HCT116 (cell line): ENCODE results near the gene MYO1E. TPM values are rescaled to one million over a fixed set of nuclear protein-coding genes. Genes with fewer than 3 reads are reported as not detected.

ENCODE experiments used
- ATAC-seq: fragments of 200-7000 bp; cut with Tn5 transposase; 2 replicates; pipeline ENCODE4 v1.9.1; 2020; ENCODE audit warnings: mild to moderate bottlenecking, moderate library complexity
- BruUV-seq: library from RNA; stranded (reverse); fragments of 400-500 nt; replicated peaks from 2 replicates; lab custom pipeline; 2021; lab: Mats Ljungman, UMichigan
- CTCF ChIA-PET: fragments of 300-600 bp; sonication (Branson Sonifier 250); formaldehyde crosslinking; loops from one replicate; lab custom pipeline; 2021; ENCODE audit warnings: antibody characterized with exemption; lab: Charles Lee
- POLR2A ChIA-PET: fragments of 300-600, 350-600 bp; sonication (Branson Sonifier 250); formaldehyde crosslinking; loops from one replicate; lab custom pipeline; 2021; ENCODE audit warnings: antibody characterized with exemption; lab: Charles Lee
- RAD21 ChIA-PET, 2 experiments: fragments of 300-600 bp; sonication (Branson Sonifier 250); formaldehyde crosslinking; loops; one replicate each; lab custom pipeline; 2023; ENCODE audit warnings: low total read pairs in 2 of 2; ENCODE audit not compliant: uncharacterized antibody in 2 of 2, unreplicated experiment in 2 of 2, low non-redundant PET in 1 of 2; lab: Charles Lee
- DNase-seq: peaks from one replicate; pipeline ENCODE4 v3.0.0-alpha.2; 2010; ENCODE audit warnings: low read depth, low spot score
- H2AFZ ChIP-seq: fragments of 200-600 bp; shearing (Covaris generic), sonication (generic); 2 replicates; pipeline ENCODE4 v1.6.1; 2017; ENCODE audit warnings: low read depth, mixed run types, mixed read lengths, antibody characterized with exemption, low read length; ENCODE audit not compliant: poor library complexity, severe bottlenecking
- H3K27ac ChIP-seq: 2 replicates; pipeline ENCODE4 v1.5.1; 2012; ENCODE audit warnings: low read depth, low read length
- H3K27me3 ChIP-seq: fragments of 200-600 bp; sonication (generic); 2 replicates; pipeline ENCODE4 v1.6.1; 2016; ENCODE audit warnings: mixed run types, low read length, mixed read lengths; ENCODE audit not compliant: insufficient read depth
- H3K36me3 ChIP-seq, 2 experiments: fragments of 200-500 bp in 1 of 2; fragments of 200-600 bp in 1 of 2; sonication (Bioruptor generic) in 1 of 2; sonication (generic) in 1 of 2; 2 replicates each; pipeline versions ENCODE4 v1.5.1 to v1.6.1; 2014 to 2016; ENCODE audit warnings: low read length in 2 of 2, inconsistent platforms in 1 of 2, mixed read lengths in 1 of 2, mixed run types in 1 of 2; ENCODE audit not compliant: insufficient read depth in 2 of 2, control insufficient read depth in 1 of 2
- H3K4me1 ChIP-seq, 2 experiments: fragments of 200-600 bp in 1 of 2; sonication (generic) in 1 of 2; 2 replicates each; pipeline versions ENCODE4 v1.5.1 to v1.6.1; 2012 to 2017; ENCODE audit warnings: low read length in 2 of 2, inconsistent platforms in 1 of 2, mild to moderate bottlenecking in 1 of 2, mixed read lengths in 1 of 2, mixed run types in 1 of 2, moderate library complexity in 1 of 2; ENCODE audit not compliant: insufficient read depth in 2 of 2, control insufficient read depth in 1 of 2
- H3K4me2 ChIP-seq: fragments of 200-600 bp; sonication (generic); 2 replicates; pipeline ENCODE4 v1.6.1; 2017; ENCODE audit warnings: mixed run types, low read length, mixed read lengths
- H3K4me3 ChIP-seq, 2 experiments: fragments of 200-600 bp in 1 of 2; sonication (generic) in 1 of 2; replicated peaks in 1 of 2; 2 replicates each; pipeline ENCODE4 v1.5.1; 2011 to 2016; ENCODE audit warnings: low read length in 2 of 2, control low read depth in 1 of 2, low read depth in 1 of 2, mild to moderate bottlenecking in 1 of 2, mixed read lengths in 1 of 2, mixed run types in 1 of 2
- H3K79me2 ChIP-seq: fragments of 200-600 bp; sonication (generic); 2 replicates; pipeline ENCODE4 v1.6.1; 2017; ENCODE audit warnings: mild to moderate bottlenecking, mixed run types, low read length, moderate library complexity, mixed read lengths; ENCODE audit not compliant: insufficient read depth
- H3K9ac ChIP-seq: fragments of 200-600 bp; sonication (generic); 2 replicates; pipeline ENCODE4 v1.6.1; 2016; ENCODE audit warnings: low read length, mixed read lengths
- H3K9me2 ChIP-seq: fragments of 200-600 bp; sonication (generic), shearing (Covaris generic); 2 replicates; pipeline ENCODE4 v1.6.1; 2017; ENCODE audit warnings: mixed run types, mild to moderate bottlenecking, moderate library complexity; ENCODE audit not compliant: insufficient read depth
- H3K9me3 ChIP-seq, 2 experiments: fragments of 200-500 bp in 1 of 2; fragments of 200-600 bp in 1 of 2; sonication (Bioruptor generic) in 1 of 2; sonication (generic) in 1 of 2; 2 replicates each; pipeline ENCODE4 v1.6.1; 2014 to 2017; ENCODE audit warnings: low read length in 2 of 2, mixed read lengths in 2 of 2, inconsistent platforms in 1 of 2, low read depth in 1 of 2, mild to moderate bottlenecking in 1 of 2, mixed run types in 1 of 2, moderate library complexity in 1 of 2; ENCODE audit not compliant: control insufficient read depth in 1 of 2, insufficient read depth in 1 of 2
- H4K20me1 ChIP-seq: fragments of 200-600 bp; sonication (generic), shearing (Covaris generic); 2 replicates; pipeline ENCODE4 v1.6.1; 2017; ENCODE audit warnings: mixed run types, mild to moderate bottlenecking, moderate library complexity; ENCODE audit not compliant: insufficient read depth
- CBX3 ChIP-seq: IDR thresholded peaks from 2 replicates; pipeline ENCODE4 v1.6.1; 2012; ENCODE audit warnings: low read depth
- CEBPB ChIP-seq: IDR thresholded peaks from 2 replicates; pipeline ENCODE4 v1.6.1; 2012; ENCODE audit warnings: low read depth
- EGR1 ChIP-seq: IDR thresholded peaks from 2 replicates; pipeline ENCODE4 v1.6.1; 2012; ENCODE audit warnings: low read depth
- ELF1 ChIP-seq: IDR thresholded peaks from 2 replicates; pipeline ENCODE4 v1.6.1; 2012; ENCODE audit warnings: low read depth, borderline replicate concordance
- EZH2 ChIP-seq: fragments of 200-600 bp; sonication (generic); IDR thresholded peaks from 2 replicates; pipeline ENCODE4 v1.6.1; 2017; ENCODE audit warnings: antibody characterized with exemption, mixed run types
- EZH2phosphoT487 ChIP-seq: fragments of 200-600 bp; IDR thresholded peaks from 2 replicates; pipeline ENCODE4 v1.6.1; 2018; ENCODE audit warnings: antibody characterized with exemption, borderline replicate concordance
- JUND ChIP-seq: IDR thresholded peaks from 2 replicates; pipeline ENCODE4 v1.6.1; 2012
- POLR2A ChIP-seq: IDR thresholded peaks from 2 replicates; pipeline ENCODE4 v1.7.0; 2011; ENCODE audit warnings: borderline replicate concordance; ENCODE audit not compliant: insufficient read depth, insufficient read length; ENCODE audit errors: extremely low read depth
- RAD21 ChIP-seq: IDR thresholded peaks from 2 replicates; pipeline ENCODE4 v1.6.1; 2012; ENCODE audit warnings: low read depth, mild to moderate bottlenecking
- SIN3A ChIP-seq: IDR thresholded peaks from 2 replicates; pipeline ENCODE4 v1.6.1; 2012; ENCODE audit warnings: low read depth
- SP1 ChIP-seq: IDR thresholded peaks from 2 replicates; pipeline ENCODE4 v1.6.1; 2012; ENCODE audit warnings: low read depth
- SRF ChIP-seq: IDR thresholded peaks from 2 replicates; pipeline ENCODE4 v1.6.1; 2012; ENCODE audit warnings: low read depth
- TCF7L2 ChIP-seq: IDR thresholded peaks from 2 replicates; pipeline ENCODE4 v1.7.0; 2011; ENCODE audit warnings: borderline replicate concordance, inconsistent platforms; ENCODE audit not compliant: insufficient read depth, insufficient read length; ENCODE audit errors: extremely low read depth
- YY1 ChIP-seq: IDR thresholded peaks from 2 replicates; pipeline ENCODE4 v1.6.1; 2011; ENCODE audit warnings: low read length, low read depth, moderate library complexity, mild to moderate bottlenecking; ENCODE audit not compliant: insufficient replicate concordance; ENCODE audit errors: extremely low read depth
- ZFX ChIP-seq: fragments of 450-650 bp; IDR thresholded peaks from 2 replicates; pipeline ENCODE4 v1.6.1; 2017
- ZNF274 ChIP-seq: fragments of 200-500 bp; sonication (Bioruptor generic); IDR thresholded peaks from 2 replicates; pipeline ENCODE4 v1.6.1; 2014; ENCODE audit warnings: mild to moderate bottlenecking, low read depth, low read length, inconsistent platforms
- intact Hi-C: fragments of 100-400 bp; cut with micrococcal nuclease; formaldehyde crosslinking; loops from 2 replicates; pipeline ENCODE4 v1.10.0; 2022
- total RNA-seq: library from RNA; stranded (reverse); gene quantifications from one replicate; pipeline ENCODE4 v1.2.1, GENCODE V29; 2021; ENCODE audit not compliant: unreplicated experiment
- TF ChIP-seq, protein P1 (sequence below): IDR thresholded peaks from 2 replicates; pipeline ENCODE4 v1.6.1; 2012
- TF ChIP-seq, protein P2 (sequence below): IDR thresholded peaks from 2 replicates; pipeline ENCODE4 v1.6.1; 2012
- TF ChIP-seq, protein P3 (sequence below), 3 experiments: fragments of 200-600 bp in 1 of 3; sonication (generic) in 1 of 3; IDR thresholded peaks in 2 of 3; conservative IDR thresholded peaks in 1 of 3; 2 replicates each; pipeline ENCODE4 v1.5.1; 2012 to 2017; ENCODE audit warnings: low read depth in 2 of 3, low read length in 2 of 3, antibody characterized with exemption in 1 of 3, borderline replicate concordance in 1 of 3, control low read depth in 1 of 3, mild to moderate bottlenecking in 1 of 3, mixed read lengths in 1 of 3, mixed run types in 1 of 3, moderate library complexity in 1 of 3; ENCODE audit not compliant: insufficient read depth in 1 of 3

MYO1E gene
- total RNA-seq, 1 experiment from 2014 or later: 182 TPM

DNA sequence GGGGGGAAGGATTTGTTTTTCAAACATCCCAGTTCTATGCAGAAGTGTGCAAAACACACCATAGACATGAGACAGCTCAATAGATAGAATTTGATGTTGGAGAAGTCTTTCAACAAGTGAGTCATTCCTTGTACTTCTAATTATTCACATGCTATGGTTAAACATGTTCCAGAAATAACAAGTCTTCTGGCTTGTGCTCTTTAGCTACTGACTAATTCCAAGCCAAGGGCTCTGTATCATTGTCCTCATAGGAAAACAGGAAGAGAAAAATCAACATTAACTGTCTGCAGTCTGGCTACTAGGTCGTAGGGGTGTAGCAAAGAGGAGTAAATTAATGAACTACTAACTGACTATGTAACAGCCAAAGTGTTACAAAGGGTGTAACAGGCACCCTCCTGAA is 140.2 kb downstream of the MYO1E start (continued):
- no peak for TF ChIP-seq TCF7L2
- TF ChIP-seq ZFX: no peak
- TF ChIP-seq POLR2A: no peak

DNA sequence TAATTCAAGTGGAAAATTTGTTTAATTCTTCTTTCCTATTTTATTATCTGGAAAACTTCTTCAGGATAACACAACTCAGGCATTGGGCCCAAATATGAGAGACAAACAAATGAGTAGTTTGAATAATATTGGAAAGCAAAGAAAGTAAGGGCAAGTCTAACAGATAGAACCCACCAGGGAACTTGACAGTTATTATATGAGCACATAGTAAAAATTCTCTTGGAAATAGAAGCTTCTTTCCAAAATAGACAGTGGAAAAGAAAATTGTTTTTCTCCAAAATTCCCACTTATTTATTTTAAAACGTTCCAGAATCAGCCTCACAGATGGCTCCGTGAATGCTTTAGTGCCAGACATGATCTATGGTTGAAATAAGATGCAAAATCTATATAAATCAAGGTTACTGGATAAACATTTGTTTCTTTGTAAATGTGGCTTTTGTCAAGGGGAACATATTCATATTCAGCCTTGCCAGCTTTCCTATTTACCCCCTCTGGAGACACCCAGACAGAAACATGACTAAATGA is 142.1 kb downstream of the MYO1E start:
- POLR2A ChIA-PET: no interaction called here
- CTCF ChIA-PET: no interaction called here
- RAD21 ChIA-PET: no interaction called here

More for the DNA sequence above, 142.1 kb downstream of the MYO1E start:
- Histone ChIP-seq H2AFZ (no peak overlapping the region), H4K20me1 (no peaks in the 10 kb centered on the region), H3K79me2 (no peaks in the 10 kb centered on the region), H3K9ac (no peak overlapping the region), H3K4me2 (no peak overlapping the region), H3K9me2 (no peaks in the 10 kb centered on the region), H3K4me1 (no peaks in the 10 kb centered on the region), H3K36me3 (peaks cover 0 to 9% of the 10 kb centered on the region in 2 experiments; a peak in 1 of 4 replicates), H3K27ac (no peak overlapping the region), H3K27me3 (no peaks in the 10 kb centered on the region), H3K4me3 (no peak overlapping the region), H3K9me3 (no peaks in the 10 kb centered on the region)
- intact Hi-C loops: no loop called here
- no TSS peak for BruUV-seq
- no peak for DNase-seq
- no peak for TF ChIP-seq CEBPB
- TF ChIP-seq, protein P1, sequence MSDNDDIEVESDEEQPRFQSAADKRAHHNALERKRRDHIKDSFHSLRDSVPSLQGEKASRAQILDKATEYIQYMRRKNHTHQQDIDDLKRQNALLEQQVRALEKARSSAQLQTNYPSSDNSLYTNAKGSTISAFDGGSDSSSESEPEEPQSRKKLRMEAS: no peak
- TF ChIP-seq, protein P2, sequence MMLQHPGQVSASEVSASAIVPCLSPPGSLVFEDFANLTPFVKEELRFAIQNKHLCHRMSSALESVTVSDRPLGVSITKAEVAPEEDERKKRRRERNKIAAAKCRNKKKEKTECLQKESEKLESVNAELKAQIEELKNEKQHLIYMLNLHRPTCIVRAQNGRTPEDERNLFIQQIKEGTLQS: no peak
- no peak for TF ChIP-seq EZH2phosphoT487
- no peak for TF ChIP-seq RAD21
- TF ChIP-seq YY1: no peak
- TF ChIP-seq EGR1: no peak
- no peak for TF ChIP-seq SP1
- TF ChIP-seq ELF1: no peak
- no peak for TF ChIP-seq EZH2
- TF ChIP-seq ZNF274: no peak
- TF ChIP-seq, protein P3, sequence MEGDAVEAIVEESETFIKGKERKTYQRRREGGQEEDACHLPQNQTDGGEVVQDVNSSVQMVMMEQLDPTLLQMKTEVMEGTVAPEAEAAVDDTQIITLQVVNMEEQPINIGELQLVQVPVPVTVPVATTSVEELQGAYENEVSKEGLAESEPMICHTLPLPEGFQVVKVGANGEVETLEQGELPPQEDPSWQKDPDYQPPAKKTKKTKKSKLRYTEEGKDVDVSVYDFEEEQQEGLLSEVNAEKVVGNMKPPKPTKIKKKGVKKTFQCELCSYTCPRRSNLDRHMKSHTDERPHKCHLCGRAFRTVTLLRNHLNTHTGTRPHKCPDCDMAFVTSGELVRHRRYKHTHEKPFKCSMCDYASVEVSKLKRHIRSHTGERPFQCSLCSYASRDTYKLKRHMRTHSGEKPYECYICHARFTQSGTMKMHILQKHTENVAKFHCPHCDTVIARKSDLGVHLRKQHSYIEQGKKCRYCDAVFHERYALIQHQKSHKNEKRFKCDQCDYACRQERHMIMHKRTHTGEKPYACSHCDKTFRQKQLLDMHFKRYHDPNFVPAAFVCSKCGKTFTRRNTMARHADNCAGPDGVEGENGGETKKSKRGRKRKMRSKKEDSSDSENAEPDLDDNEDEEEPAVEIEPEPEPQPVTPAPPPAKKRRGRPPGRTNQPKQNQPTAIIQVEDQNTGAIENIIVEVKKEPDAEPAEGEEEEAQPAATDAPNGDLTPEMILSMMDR (IDR thresholded peaks at IDR 0.05 in 2 of 3, conservative IDR thresholded peaks at IDR 0.05 in 1 of 3; ENCODE audit: borderline replicate concordance in 1 of 3, insufficient read depth in 1 of 3, low read depth in 2 of 3, low read length in 2 of 3): no peak
- TF ChIP-seq SIN3A: no peak
- no peak for TF ChIP-seq CBX3
- TF ChIP-seq JUND: no peak
- TF ChIP-seq SRF: no peak
- ATAC-seq: no peak
